Measurements from ENCODE around the gene METTL24. TPM values are rescaled to one million over a fixed set of nuclear protein-coding genes. Genes with fewer than 3 reads are reported as not detected.

Gene METTL24
- total and polyA plus RNA-seq, 2 of the 13 experiments (the other 11 are each of a cell fraction or from before 2014, with no cell fraction given), result not detected

DNA sequence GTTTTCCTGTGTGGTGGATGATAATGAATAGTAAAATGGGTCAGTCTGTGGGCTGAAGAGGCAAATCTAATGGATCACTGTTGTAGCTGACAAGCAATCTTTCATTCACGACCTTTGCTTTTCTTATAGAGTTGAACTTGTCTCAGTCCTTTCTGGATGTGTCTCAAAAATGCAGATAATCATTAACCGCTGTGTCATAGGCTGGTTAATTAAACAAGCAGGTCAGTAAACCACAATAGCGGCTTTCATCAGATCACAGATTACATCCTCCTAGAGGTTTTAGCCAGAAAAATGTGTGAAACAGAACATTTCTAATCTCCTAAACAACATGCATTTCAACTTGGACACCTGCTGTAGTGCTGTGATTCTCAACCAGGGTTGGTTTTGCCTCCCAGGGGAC lies 2.5 kb upstream of the METTL24 start (continued):
- TF ChIP-seq, protein P1, sequence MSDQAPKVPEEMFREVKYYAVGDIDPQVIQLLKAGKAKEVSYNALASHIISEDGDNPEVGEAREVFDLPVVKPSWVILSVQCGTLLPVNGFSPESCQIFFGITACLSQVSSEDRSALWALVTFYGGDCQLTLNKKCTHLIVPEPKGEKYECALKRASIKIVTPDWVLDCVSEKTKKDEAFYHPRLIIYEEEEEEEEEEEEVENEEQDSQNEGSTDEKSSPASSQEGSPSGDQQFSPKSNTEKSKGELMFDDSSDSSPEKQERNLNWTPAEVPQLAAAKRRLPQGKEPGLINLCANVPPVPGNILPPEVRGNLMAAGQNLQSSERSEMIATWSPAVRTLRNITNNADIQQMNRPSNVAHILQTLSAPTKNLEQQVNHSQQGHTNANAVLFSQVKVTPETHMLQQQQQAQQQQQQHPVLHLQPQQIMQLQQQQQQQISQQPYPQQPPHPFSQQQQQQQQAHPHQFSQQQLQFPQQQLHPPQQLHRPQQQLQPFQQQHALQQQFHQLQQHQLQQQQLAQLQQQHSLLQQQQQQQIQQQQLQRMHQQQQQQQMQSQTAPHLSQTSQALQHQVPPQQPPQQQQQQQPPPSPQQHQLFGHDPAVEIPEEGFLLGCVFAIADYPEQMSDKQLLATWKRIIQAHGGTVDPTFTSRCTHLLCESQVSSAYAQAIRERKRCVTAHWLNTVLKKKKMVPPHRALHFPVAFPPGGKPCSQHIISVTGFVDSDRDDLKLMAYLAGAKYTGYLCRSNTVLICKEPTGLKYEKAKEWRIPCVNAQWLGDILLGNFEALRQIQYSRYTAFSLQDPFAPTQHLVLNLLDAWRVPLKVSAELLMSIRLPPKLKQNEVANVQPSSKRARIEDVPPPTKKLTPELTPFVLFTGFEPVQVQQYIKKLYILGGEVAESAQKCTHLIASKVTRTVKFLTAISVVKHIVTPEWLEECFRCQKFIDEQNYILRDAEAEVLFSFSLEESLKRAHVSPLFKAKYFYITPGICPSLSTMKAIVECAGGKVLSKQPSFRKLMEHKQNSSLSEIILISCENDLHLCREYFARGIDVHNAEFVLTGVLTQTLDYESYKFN (CRISPR knock-in tag; conservative IDR thresholded peaks at IDR 0.05), result 0 out of 2 replicates have a peak, but pooled peaks have one; percentile 23
- TF ChIP-seq SRY (CRISPR knock-in tag; IDR thresholded peaks at IDR 0.05) (no peak), SOX5 (CRISPR knock-in tag; IDR thresholded peaks at IDR 0.05; ENCODE audit: borderline replicate concordance) (0 out of 2 replicates have a peak, but pooled peaks have one; percentile 16), MIXL1 (CRISPR knock-in tag; IDR thresholded peaks at IDR 0.05) (0 out of 2 replicates have a peak, but pooled peaks have one; percentile 17), TOPORS (CRISPR knock-in tag; IDR thresholded peaks at IDR 0.05) (no peak), SCMH1 (CRISPR knock-in tag; IDR thresholded peaks at IDR 0.05; ENCODE audit: borderline replicate concordance) (no peak), MAFK (conservative IDR thresholded peaks at IDR 0.05 in 1 of 2, IDR thresholded peaks at IDR 0.05 in 1 of 2; ENCODE audit: low read length in 2 of 2) (no peak), SP2 (CRISPR knock-in tag; IDR thresholded peaks at IDR 0.05) (no peak), KDM3A (CRISPR knock-in tag; IDR thresholded peaks at IDR 0.05; ENCODE audit: low read depth) (no peak)
- TF ChIP-seq, protein P2, sequence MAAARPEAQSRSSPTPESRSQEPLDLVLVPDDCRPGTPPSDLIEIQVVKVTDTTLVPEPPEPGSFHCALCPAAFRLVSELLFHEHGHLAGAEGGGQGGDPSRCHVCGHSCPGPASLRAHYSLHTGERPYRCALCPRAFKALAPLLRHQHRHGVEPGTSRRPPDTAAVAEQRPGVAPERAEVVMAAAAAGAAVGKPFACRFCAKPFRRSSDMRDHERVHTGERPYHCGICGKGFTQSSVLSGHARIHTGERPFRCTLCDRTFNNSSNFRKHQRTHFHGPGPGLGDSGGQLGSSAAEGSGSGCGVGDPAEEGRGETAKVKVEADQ (CRISPR knock-in tag; IDR thresholded peaks at IDR 0.05; ENCODE audit: borderline replicate concordance), result no peak

DNA sequence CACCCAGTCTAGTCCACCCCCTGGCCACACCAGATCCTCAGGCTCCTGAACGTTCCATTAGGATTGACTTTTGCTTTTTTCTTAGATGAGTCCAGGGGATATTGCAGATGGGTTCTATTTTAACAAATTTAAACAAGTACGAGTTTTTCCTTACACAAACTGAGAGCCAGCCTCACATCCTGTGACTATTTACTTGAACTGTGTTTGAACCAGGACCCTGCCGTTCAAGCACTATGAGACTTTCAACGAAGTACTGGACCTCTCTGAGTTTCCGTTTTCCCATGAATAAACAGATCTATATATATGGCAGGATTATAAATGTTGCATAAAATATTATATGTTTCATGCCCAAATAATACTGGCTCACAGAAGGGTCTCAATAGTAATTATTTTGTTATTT lies 1.4 kb upstream of the METTL24 start:
- no peak overlapping the region for H3K27ac ChIP-seq (ENCODE audit: extremely low read length, insufficient read depth, low read length)
- no peaks in the 10 kb centered on the region for H3K27me3 ChIP-seq (ENCODE audit: control insufficient read depth in 1 of 2, insufficient read depth in 2 of 2, low read length in 2 of 2)
- ATAC-seq (peak; percentile 68), DNase-seq (ENCODE audit: low spot score) (no peak), FAIRE-seq (no peak)
- no peaks in the 10 kb centered on the region for H4K20me1 ChIP-seq (ENCODE audit: insufficient read depth, low read length)
- BruUV-seq (replicated peaks), result no TSS peak
- peak overlapping the region; percentile 13; the same call in 1 of the 2 replicates for H3K4me2 ChIP-seq (ENCODE audit: low read depth, low read length)
- ChIA-PET CTCF (ENCODE audit: low intra/inter-chr PET ratio, low total read pairs) (no interaction called here), POLR2A (no interaction called here)
- no peak overlapping the region for H2AFZ ChIP-seq (ENCODE audit: low read length)
- H3K9ac ChIP-seq (ENCODE audit: insufficient read depth, low read depth, low read length), result no peak overlapping the region
- H3K9me3 ChIP-seq (ENCODE audit: low read length), result no peaks in the 10 kb centered on the region
- in situ Hi-C loops (cut with HindIII; ENCODE audit: extremely low pct_ligation_motif_present, low pct_unique_long_range_greater_than_20kb) (no loop called here), intact Hi-C loops (cut with micrococcal nuclease; ENCODE audit: unreplicated experiment) (no loop called here)
- no peaks in the 10 kb centered on the region for H3K36me3 ChIP-seq (replicated peaks in 1 of 2; ENCODE audit: control insufficient read depth in 1 of 2, insufficient read depth in 2 of 2, low read length in 2 of 2)
- no peaks in the 10 kb centered on the region for H3K79me2 ChIP-seq (ENCODE audit: insufficient read depth, low read length)
- TF ChIP-seq ZNF34 (CRISPR knock-in tag; IDR thresholded peaks at IDR 0.05; ENCODE audit: borderline replicate concordance) (no peak), GABPA (IDR thresholded peaks at IDR 0.05; ENCODE audit: low read depth, low read length) (no peak), GABPA (CRISPR knock-in tag; IDR thresholded peaks at IDR 0.05; ENCODE audit: low read depth) (no peak), RARA (CRISPR knock-in tag; IDR thresholded peaks at IDR 0.05) (peak; percentile 73), BCL6 (CRISPR knock-in tag; IDR thresholded peaks at IDR 0.05) (no peak), TBP (CRISPR knock-in tag; IDR thresholded peaks at IDR 0.05) (no peak), ZNF788 (CRISPR knock-in tag; IDR thresholded peaks at IDR 0.05; ENCODE audit: borderline replicate concordance) (no peak), ZNF557 (CRISPR knock-in tag; IDR thresholded peaks at IDR 0.05) (no peak), ZNF710 (CRISPR knock-in tag; IDR thresholded peaks at IDR 0.05; ENCODE audit: borderline replicate concordance) (no peak)
- no peak overlapping the region for H3K4me3 ChIP-seq (replicated peaks in 1 of 3; ENCODE audit: insufficient read depth in 1 of 3, low read depth in 2 of 3, low read length in 3 of 3)
- peaks cover 42% of the 10 kb centered on the region for H3K4me1 ChIP-seq (ENCODE audit: insufficient read depth, low read length)
- 1% methylated on average over 5 of the region's 5 CpGs for WGBS (ENCODE audit: low lambda C conversion rate)

All from HepG2 (cell line).